OCI-M2 (cell line): Measurements from ENCODE around the gene AGFG2.
"Not testable (repeated sequence)": the region's sequence is repeated elsewhere in the genome, so short reads cannot be mapped to it uniquely, and the experiment has no call there.

Experiments
- DNase-seq: peaks from one replicate; lab custom pipeline; 2025; ENCODE audit not compliant: unreplicated experiment; lab: John Stamatoyannopoulos, UW

The AGFG2 gene

DNA sequence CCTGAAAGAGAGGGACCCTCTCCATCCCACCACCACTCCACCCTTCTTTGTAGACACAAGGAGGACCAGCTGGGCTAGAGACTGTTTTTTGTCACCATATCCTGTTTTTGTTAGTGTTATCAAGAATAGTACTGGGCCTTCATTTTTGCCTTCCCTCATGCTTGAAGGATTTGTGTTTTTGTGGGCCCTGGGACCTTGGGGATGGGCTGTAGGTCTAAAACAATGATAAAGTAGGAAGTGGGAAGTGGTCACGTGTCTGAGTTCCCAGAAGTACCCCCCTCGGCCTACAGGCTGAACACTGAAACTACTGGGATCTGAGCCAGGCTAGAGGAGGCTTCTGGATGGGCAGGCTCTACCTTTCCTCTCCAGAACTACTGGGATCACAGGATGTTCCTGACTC, 8.9 kb downstream of the AGFG2 start:
- no peak for DNase-seq

DNA sequence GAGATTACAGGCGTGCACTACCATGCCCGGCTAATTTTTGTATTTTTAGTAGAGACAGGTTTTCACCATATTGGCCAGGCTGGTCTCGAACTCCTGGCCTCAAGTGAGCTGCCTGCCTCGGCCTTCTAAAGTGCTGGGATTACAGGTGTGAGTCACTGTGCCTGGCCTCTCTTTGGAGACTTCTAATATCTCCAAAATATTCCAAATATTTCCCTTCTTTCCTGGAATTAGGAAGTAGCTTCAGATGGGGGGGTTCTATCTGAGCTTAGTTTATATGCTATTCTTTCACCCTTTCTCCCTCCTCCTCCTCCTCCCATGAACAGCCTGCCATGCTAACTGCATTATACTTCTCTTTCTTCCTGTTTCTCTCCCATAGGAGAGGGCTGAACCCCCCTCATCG, 9.4 kb downstream of the AGFG2 start:
- DNase-seq: not testable (repeated sequence)

DNA sequence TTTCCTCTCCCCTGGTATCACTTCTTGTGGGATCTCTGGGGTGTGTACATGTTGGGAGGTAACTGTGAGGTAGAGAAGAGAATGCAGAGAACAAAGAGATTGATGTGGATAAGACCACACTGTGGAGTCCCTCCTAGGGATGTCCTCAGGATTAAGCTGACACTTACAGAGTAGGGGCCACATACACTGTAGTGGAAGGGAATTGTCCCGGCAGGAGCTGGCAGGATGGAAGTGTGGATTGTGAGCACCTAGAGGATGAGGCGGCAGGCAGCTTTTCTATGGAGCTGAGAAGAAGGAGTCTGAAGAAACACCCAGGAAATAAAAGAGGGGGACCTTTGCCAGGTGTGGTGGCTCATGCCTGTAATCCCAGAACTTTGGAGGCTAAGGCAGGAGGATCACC, 13.5 kb downstream of the AGFG2 start:
- DNase-seq: no peak

DNA sequence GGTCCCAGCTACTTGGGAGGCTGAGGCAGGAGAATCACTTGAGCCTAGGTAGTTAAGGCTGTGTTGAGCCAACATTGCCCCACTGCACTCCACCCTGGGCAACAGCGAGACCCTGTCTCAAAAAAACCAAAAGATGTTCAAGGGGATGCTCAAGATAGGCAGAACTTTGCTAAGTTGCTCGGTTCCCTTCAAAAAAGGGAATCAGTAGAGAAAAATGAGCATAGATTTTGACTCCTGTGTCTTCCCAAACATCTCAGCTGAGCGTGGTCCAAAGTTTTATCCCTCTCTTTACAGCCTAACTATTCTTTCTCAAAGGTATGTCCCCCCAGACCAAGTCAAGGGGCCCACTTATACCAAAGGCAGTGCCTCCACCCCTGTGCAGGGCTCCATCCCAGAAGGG, 14.0 kb downstream of the AGFG2 start:
- no peak for DNase-seq

DNA sequence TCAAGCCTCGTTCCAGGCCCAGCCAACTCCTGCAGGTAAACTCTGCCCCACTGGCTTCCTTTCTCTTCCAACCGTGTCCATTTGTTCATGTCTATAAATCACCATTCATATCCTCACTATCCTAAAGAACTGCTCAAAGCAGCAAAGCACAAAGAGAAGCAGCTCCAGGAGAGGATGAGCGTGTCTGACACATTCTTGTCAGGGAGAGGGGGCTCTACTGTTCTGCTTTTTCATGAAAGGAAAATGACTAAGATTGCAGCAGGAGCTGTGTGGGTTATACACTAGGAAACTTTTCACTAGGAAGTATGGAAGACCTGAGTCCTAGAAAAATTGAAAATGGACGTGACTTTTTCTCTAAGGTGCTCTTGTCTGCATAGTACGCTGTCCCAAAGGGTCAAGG, 16.7 kb downstream of the AGFG2 start:
- no peak for DNase-seq

DNA sequence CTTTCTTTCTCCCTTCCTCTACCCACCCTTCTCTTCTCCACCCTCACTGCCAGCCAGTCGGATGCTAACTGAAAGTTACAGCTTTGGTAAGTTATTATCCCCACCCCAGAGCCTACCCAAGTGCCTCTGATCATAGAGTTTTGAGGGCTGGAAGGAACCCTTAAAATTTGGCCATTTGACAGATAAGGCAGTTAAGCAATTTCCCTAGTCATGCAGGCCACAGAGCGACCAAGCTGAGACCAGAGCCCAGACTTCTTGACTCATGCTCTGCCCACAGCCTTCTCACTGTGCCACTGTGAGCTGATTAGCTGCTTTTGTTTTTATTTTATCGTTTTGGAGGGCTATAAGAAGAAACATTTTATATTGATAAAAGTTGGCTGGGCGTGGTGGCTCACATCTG, 17.5 kb downstream of the AGFG2 start:
- no peak for DNase-seq

DNA sequence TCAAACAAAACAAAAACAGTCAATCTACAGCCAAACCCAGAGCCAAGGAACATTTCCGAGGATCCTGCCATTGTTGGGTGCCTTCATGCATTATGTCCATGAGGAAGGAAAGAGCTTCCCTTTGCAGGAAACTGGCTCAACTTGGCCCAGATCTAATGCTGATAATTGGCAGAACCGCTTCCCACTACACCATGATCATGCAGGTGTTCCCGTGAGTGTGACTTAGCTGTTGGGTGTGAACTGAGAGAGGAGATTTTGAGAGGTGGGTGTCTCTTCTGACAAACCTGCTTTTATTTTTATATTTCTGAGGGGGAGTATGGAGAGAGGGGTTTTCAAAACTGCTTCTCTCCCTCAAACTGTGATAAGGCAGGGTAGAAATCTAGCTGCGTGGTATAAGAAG, 20.1 kb downstream of the AGFG2 start:
- no peak for DNase-seq

DNA sequence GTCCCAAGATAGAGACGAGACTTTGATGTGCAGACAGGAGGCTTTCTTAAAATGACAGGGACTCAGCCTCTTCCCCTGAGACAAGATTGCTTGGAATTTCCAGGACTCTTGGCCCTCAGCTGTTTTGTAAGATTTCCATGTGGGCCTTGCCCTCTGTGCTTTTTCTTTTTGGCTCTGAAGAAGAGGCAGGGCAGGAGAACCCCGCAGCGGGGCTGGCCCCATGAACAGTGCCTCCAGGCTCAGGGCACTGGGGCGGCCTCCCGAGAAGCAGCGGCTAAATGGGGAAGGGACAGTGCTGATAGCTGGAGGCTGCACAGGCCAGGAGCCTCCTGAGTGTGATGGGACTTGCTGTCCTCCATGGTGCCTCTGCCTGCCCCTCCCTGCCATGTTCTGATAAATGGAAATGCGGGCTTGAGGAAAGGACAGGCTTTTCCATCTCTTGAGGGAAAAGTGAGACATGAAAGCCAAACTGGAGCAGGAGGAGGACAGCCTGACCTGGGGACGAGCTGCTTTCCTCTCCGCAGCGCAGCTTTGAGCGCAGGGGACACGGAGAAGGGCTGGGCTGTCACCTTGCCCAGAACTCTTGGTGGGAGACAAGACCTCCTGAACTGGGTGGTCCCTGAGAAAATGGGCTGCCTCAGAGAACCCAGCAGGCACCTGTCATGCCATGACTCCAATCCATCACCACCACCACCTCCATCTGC, 22.6 kb downstream of the AGFG2 start:
- no peak for DNase-seq

DNA sequence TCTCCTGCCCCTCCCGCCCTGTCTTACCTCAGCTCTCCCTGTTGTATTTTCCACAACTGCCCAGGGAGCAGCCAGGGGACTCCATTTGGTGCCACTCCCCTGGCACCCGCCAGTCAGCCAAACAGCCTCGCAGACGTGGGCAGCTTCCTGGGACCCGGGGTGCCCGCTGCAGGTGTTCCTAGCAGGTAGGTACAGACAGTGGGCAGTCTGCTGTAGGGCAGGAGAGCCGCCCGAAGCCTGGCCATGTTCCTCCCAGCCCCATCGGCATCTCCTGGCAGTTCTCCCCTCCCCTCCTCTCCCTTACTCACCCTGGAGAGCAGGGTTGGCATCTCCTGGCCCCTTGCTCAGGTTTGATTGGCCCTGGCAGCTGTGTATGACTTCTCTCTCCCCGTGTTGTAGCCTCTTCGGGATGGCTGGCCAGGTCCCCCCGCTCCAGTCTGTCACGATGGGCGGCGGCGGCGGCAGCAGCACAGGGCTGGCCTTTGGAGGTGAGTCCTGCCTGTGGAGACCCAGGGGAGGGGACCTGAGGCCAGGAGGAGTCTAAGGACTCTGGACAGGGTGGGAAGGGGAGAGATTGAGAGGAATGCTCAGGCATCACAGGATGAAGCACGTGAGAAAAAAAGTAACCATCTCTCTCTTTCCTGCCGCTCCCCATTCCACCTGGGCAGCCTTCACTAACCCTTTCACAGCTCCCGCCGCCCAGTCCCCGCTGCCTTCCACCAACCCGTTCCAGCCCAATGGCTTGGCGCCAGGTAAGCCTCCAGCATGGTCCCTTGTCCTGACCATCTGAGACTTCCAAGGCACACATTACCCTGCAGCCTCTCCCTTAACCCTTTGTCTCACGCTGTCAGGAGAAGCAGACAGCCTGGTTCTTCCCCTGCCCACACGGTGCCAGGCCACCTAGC, 23.4 kb downstream of the AGFG2 start:
- no peak for DNase-seq

DNA sequence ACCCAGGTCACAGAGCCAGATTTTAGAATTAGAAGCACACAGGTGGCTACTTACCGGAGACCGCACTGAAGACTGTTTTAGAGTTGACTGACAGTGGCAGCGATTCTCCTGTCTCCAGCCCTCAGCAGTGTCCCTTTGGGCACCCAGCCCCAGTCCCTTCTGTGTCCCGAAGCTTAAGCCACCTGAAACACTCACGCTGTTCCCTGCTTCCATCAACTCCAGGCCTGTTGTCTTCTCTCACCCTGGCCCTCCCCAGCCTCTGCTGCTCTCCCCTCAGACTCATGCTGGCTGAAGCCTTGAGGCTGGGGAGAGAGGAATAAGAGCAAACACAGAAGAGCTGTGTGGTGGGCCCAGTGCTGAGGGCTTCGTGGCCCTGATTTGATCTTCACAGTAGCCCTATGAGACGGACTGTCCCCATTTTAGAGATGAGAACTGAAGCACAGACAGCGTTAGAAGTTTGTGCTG, 24.1 kb downstream of the AGFG2 start:
- DNase-seq: no peak

DNA sequence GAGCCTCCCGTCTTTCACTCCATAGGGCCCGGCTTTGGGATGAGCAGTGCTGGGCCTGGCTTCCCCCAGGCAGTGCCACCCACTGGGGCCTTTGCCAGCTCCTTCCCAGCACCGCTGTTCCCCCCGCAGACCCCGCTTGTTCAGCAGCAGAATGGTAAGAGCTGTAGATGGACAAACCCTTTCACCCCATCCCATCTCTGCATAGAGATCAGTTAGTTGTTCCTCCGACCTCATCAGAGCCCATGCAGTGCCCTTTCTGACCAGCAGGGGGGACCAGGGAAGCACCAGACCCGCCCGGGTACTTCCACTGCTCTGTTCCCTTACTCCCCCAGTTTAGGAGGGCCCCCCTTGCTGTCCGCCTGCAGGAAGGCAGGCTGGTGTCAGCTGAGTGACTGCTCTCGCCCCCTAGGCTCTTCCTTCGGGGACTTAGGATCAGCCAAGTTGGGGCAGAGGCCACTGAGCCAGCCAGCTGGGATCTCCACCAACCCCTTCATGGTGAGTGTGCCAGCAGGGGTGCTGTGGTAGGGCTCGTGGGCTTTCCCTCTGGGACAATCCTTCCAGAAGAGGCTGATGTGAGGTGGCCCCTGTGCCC, 24.9 kb downstream of the AGFG2 start:
- no peak for DNase-seq

DNA sequence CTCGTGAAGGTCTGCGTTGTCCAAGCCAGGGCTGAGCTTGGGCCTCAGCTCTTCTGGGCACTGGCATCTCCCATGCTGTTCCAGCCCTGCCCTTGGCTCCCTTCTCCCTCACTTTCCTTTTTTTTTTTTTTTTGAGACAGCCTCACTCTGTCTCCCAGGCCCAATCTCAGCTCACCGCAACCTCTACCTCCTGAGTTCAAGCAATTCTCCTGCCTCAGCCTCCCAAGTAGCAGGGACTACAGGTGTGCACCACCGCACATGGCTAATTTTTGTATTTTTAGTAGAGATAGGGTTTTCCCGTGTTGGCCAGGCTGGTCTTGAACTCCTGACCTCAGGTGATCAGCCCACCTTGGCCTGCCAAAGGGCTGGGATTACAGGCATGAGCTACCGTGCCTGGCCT, 25.4 kb downstream of the AGFG2 start:
- not testable (repeated sequence) for DNase-seq

DNA sequence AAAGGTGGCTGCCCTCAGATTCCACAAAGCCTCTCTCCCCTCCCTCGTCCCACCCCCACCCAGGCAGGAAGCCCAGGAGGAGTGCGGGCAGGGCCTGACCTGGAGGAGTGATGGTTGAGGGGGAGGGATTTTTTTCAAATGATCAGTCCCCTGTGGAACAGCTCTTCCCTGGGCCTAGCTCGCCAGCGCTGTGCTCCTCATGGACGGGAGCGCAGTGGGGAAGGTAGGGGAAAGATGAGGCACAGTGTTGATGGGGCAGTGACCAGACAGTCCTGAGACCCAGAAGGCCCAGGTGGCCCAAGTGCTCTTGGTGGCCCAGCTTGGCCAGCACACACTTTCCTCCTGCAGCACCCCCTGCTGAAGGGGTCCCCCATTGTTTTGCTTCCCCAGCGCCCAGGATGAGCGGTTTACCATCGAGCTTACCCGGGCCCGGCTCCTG, 26.1 kb downstream of the AGFG2 start:
- no peak for DNase-seq

DNA sequence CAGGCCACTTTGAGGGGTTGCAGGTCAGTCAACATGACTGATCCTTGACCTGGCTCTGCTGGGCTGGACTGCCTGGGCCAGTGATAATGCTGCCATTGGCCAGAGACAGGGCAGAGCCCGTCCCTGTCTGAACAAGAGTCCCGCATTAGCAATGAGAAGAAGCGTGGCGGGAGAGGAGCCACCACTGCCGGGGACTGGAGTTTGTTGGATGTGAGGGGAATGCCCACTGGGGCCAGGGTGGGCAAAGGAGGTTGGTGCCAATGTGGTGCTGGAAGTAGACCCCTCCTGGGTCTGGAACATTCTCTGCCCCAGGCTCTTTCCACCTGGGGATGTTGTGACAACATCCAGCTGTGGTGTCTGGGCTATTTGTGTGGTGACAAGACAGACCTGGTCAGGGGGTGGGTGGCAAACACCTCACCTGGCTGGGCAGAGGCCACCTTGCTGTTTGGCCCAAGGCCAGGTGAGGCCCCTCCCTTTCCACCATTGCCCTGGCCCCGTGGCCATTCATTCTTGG, 27.1 kb downstream of the AGFG2 start:
- no peak for DNase-seq

DNA sequence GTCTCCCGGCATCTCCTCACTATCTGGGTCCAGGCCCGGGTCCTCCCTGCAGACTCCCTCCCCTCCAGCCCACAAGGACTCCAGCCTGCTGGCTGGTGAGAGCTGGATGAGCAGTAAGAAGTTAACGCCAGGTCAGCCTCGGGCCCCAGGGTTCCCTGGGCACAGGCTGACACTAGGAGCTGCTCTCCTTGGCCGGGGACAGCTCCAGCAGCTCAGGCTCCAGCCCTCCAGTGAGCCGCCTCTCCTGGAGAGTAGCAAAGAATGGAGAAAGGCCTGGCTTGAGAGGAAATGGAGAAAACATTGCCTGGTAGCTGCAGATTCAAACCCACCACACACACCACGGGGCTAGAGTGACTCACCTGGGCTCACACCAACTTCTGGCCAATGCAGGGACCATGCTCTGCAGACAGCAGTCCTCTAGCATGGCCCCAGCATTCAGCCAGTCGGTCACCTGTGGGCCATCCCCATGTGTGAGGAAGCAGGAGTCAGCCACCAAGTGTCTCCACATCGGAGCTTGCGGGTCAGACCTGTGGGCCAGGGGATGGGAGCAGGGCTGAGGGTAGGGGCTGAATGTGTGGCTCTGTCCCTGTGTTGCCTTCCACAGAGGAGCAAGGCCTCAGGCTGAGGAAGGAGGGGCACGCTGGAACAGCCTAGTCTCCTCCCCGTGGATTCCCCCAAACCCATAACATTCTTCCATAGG, 28.2 kb downstream of the AGFG2 start:
- no peak for DNase-seq

DNA sequence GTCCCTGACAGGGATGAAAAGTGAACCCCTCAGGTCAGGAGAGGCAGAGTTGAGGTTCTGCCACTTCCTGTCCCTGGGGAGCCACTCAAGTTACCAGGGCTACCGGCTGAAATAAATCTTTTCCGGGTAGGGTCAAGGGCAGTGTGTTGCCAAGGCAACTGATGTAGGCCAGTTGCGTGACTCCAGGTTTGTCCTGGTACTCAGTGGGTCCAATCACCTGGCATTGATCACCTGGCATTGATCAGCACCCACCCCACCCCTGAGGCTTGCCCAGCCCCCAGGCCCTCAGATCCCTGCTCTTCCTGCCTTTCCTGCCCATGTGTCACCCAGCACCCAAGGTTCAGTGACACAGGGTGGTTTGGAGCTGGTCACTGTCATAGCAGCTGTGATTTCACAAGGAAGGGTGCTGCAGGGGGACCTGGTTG, 28.8 kb downstream of the AGFG2 start:
- DNase-seq: no peak

DNA sequence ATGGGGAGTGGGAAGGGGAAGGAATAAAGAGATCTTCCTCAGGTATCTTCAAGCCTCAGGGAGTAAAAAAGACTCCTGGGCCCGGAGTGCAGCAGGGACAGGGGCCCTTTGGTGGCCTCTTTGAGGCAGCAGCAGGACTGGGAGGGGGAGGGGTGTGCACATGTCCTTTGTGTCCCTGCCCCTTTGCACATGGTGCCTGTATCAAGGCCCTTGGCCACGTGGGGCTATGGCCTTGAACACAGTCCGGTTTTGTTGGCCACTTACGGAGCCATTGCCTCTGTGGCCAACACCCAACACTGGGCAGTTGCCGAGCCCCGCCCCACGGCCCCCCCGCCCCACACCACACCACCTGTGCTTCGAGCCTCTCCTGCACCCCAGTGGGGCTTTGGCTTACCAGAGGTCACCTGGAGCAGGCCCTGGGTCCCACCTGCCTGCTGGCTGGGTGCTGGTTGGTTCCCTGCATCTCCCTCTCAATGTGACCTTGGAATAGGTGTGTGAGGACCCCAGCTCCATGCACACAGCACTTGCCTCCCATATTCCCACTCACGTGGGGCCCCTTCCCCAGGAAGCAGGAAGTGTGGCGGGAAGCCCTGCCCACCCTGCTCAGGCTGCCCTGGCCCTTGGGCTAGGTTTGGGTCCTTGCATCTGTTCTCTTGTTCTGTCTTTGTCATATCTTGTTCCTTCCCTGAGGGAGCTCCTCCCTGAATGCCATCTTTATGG, 29.3 kb downstream of the AGFG2 start:
- DNase-seq: no peak

DNA sequence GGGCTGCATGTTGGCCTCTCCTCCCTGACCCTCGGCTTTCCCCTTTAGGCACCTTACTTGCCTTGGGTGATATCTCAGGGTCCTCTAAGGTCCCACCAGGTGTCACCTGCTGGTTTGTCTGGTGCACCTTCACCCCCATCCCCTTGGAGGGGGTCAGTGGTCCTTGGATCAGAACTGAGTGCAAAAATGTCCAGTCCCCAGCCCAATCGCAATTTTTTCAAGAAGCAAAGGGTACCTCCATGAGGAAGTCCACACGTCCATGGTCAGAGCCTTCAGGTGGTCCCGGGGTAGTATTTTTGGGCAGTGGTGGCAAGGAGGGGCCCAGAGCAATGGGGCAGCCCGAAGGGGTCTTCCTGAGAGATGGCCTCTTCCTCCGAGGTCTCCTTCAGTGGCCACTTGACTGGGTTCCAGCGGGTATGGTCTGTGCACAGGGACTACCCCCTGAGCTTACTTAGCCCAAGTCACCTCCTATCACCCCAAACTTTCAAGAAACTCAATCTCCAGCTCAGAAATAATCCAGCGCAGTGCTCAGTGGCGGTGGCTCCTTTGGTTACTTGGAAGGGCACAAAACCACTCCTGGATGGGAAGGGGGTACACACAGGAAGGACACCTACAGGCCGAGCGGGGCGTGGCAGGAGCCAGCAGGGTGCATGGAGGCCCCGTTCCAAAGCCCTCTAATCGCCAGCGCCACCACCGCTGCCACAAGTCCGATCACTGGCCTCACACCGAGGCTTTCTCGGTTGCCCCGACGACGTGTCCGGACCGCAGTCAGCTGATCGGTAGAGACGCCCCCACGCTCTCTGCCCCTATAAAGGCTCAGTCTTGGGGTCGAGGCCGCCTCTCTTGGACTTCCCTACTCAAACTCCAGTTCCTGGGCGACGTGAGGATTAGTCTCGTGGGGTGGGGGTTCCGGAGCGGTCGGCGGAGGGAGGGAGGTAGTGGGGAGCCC, 30.2 kb downstream of the AGFG2 start:
- DNase-seq: peak; percentile 77
